NCI-H345 treated with DMSO at 0.1 percent for 48 hours (cell line): ENCODE measurements around the gene TNFSF11.

ENCODE experiments used
- DNase-seq: peaks from one replicate; lab custom pipeline; 2025; ENCODE audit not compliant: unreplicated experiment; lab: John Stamatoyannopoulos, UW

TNFSF11 gene

DNA sequence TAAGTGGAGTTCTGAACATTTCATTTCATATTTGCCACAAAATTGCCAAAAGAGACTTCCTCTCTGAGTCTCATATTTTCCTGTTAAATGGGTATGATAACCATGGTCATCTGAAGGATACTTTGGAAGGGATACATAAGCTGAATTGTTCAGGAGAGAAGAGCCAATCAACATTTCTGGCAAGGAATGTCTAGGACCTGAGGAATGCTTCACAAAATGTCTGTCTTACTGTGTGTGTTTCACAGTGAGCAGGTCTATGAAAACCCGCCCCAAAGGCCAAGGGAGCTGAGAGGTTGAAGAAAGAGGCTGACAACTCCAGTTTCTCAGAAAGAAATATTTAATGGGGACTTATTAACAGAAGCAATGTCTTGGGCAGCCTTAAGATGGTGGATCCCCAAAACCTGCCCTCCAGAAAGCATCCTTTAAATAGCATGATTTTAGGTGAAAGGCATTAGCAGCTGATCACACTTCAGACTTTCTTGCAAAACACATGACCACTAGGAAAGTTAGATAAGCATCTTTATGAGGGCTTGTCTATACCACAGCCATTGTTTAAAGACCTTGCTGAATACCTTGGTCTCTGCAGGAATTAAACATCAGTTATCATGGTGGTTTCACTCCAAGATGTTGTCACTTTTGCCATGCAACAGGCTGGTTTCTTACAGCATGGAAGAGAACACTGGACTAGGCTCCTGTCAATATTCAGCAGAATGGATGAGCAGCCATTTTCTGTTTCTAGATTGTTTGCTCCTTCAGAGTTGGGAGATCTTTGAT is 78.9 kb downstream of the TNFSF11 start:
- no peak for DNase-seq

DNA sequence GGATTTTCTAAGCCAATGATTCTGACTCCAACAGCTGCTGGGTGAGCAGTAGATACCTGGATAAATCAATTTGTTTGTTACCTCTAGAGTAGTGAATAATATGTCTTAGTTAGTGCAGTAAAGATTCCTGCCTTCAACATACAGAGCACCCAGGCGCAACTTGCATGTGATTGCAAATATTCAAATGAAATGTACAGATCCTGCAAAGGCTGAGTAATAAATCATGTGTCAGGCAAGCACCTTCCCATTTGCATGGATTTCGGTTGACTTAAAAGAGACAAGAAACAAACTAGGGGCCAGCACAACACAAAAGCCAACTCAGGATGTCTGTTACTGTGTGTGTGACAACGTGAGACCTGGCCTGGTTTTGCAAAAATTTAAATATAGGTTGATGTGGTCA is 79.7 kb downstream of the TNFSF11 start:
- DNase-seq = no peak

DNA sequence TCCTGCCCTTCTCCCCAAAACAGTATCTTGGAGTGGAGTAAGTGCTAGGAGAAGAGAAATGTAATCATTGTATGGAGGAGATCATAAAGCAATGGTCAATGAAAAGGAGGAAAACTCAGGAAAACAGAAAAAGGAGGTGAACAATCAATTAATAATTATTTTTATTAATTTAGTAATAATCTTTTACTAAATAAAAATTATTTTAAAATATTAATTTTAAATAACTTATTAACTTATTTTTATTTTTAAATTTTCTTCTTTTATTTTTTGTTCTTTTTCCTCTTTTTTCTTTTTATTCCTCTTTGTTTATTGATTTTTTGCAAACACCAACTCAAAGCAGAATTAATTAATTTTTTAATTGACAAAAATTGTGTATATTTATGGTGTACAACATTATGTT is 80.3 kb downstream of the TNFSF11 start:
- DNase-seq = no peak

DNA sequence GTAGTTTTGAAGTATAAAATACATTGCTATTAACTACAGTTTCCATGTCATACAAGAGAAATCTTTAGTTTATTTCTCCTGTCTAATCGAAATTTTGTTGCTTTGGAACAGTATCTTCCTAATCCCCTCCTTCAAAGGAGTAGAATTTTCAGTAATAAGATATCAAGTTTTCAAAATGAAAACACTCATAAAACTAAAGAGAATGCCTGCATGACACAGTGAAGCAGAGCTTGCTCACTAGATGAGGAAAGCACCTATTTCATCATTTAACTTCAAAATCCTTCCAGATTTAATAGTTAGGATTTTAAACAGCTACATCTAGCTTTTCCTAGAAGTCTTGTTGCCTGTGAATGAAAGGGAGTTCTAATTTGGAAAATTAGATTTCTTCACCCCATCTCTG is 80.8 kb downstream of the TNFSF11 start:
- no peak for DNase-seq

DNA sequence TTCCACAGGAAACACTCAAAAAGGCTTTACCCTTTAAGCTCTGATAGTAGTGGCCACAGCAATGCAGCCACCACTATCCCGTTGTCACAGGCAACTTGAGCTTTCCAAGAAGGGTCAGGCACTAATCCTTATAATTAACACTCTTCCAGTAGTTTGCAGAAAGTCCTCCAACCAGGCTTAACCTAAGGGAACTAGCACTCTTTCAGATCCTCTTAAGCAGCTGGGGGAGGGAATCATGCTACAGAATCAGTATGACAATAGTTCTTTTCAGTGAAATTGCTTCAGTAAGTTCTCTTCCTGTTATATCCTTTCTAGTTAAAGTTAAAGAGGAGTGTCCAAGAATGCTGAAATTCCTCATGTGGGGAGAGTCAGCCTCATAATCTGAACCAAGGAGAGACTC is 82.2 kb downstream of the TNFSF11 start:
- DNase-seq = no peak

DNA sequence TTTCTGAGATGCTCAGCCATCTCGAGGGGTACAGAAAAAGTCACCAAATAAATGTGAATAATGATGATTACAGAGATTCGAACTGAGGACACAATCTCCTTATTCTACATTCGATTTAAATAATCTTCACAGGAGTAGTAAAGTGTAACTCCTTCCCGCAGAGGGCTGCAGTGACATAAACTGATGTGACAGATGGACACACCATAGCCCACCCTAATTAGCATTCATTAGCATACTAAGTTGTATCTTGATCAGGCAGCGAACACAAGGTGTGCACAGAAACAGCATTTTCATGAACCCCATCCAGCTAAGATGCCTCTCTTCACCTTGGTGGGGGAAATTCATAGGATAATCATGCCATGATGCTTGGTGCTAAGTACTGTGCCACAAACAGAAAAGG is 83.0 kb downstream of the TNFSF11 start:
- no peak for DNase-seq
